Transverse colon (tissue), 3 donors: ENCODE data around the gene RP9.

ENCODE experiments used
- EP300 ChIP-seq: sonication (generic); formaldehyde crosslinking; IDR thresholded peaks from one replicate; pipeline ENCODE4 v1.6.1; 2017; ENCODE audit warnings: antibody characterized with exemption, low read depth
- TF ChIP-seq, protein P1 (sequence below), 5 experiments: fragments of 200-600 bp in 3 of 5; fragments of 450-650 bp in 2 of 5; sonication (generic) in 3 of 5; IDR thresholded peaks; 1 replicate in 2 of 5; 2 replicates in 3 of 5; pipeline ENCODE4 v1.5.1; 2016 to 2017; ENCODE audit warnings: antibody characterized with exemption in 5 of 5, inconsistent platforms in 3 of 5, mild to moderate bottlenecking in 2 of 5, moderate library complexity in 1 of 5

GRCh38 chr7:33072471-33072870 is 36.7 kb downstream of the RP9 start:
- no peak for TF ChIP-seq EP300
- TF ChIP-seq, protein P1, sequence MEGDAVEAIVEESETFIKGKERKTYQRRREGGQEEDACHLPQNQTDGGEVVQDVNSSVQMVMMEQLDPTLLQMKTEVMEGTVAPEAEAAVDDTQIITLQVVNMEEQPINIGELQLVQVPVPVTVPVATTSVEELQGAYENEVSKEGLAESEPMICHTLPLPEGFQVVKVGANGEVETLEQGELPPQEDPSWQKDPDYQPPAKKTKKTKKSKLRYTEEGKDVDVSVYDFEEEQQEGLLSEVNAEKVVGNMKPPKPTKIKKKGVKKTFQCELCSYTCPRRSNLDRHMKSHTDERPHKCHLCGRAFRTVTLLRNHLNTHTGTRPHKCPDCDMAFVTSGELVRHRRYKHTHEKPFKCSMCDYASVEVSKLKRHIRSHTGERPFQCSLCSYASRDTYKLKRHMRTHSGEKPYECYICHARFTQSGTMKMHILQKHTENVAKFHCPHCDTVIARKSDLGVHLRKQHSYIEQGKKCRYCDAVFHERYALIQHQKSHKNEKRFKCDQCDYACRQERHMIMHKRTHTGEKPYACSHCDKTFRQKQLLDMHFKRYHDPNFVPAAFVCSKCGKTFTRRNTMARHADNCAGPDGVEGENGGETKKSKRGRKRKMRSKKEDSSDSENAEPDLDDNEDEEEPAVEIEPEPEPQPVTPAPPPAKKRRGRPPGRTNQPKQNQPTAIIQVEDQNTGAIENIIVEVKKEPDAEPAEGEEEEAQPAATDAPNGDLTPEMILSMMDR (IDR thresholded peaks at IDR 0.05): no peak
